ENCODE measurements around the gene NHSL2.
A peak's percentile ranks its signal among the peaks of the same experiment; 100 is the strongest.
"Not testable (repeated sequence)": the region's sequence is repeated elsewhere in the genome, so short reads cannot be mapped to it uniquely, and the experiment has no call there.

The NHSL2 gene

DNA sequence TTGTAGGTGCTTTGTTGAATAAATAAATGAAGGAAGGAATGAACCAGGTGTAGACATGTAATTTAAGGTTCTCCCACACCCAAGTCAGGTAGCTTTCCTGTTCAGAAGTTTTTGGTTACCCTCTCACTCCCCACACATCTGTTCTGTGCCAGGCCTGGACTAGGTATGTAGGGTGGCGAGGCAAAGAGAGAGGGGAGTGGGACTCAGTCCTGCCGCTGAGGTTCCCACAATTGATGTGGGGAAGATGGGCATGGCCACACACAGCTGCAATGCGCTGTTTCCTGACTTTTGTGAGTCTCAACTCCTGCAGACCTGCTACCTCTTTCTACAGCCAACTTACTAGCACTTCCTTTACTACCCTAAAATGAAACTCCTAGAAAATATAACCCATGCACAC, 132.2 kb downstream of the NHSL2 start:
- DNase-seq (ENCODE audit: low read depth): no peak

DNA sequence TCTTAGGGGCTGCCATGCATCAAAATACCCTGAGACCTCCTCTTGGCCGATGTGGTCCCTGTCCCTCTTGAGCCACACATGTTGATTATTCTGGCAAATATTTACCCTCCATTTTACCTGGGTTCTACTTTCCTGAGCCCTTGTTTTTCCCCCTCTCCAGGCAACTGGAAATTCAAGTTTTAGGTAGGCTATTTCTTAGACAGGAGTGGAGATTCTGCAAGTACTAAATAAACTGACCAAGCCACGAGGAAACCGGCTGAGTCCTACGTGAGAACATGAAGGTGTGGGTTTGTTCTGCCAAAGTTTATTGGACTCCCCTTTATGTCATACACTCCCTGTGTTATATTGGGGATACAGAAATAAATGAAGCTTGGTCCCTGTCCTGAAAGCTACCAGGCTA, 133.0 kb downstream of the NHSL2 start:
- no peak for DNase-seq (ENCODE audit: low read depth)

DNA sequence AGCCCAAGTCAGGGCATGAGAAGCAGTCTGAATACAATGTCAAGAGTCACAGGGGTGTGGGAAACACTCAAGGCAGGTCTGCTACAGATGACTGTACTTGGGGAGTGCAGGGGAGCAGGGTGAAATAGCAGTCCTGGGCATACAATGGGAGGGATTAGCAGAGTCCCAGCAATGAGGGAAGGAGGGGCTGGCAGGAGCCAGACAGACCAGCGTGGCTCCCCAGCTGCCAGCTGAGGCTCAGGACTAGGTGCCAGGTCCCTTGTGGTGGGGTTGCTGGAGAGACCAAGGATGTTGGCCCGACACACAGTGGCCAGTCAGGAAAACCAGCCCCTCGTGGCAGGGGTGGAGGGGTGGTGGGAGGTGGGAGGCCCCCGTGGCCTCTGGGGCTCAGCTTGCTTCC, 134.5 kb downstream of the NHSL2 start:
- no peak for DNase-seq (ENCODE audit: low read depth)

DNA sequence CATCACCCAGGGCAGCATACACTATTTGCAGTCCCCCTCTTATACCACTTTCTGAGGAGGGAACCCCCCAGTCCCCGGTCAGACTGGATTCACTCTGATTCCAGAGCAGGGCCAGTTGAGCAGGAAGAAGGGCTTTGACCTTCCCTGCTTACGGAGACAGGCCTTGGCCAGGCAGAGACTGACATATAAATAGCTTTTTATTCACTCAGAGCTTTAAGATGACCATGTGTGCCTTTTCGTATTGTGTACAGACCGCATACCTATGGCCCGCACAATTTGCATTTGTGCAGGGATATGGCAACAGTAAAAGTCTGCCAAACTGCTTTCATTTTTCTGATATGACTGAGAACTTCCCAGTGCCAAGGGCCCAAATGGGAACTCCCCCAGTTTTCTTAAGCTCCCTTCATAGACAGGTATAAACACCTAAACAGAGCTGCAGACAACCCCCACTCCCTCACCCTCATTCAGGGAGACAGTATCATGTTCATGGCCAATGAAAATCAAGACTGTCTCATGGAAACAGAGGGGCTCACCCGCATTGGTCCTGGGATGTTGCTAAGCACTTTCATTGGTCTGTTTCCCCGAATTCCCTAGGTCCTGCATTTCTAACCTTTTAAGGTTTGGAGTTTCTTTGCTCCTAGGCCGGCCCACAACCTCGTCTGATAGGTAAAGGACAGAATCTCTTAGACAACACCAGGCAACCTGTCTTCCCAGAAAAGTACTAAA, 135.1 kb downstream of the NHSL2 start:
- no peak for DNase-seq (ENCODE audit: low read depth)

DNA sequence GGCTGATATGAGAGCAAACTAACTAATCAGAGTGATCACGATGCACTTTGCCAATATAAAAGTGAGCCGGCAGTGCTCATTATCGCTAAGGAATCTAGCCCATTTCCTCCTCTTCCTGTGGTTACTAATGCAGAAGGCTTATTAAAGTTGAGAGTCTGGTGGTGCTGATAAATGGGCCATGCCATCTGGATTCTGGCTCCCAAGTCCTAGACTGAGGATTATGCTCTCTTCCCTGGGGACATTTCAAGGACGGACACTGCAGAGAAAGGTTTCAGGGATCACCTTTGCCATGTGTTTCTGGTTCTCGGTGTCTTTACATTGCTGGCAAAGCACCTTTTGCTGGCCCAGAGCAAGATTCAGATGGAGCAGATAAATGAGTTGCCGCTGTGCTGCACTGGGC, 135.8 kb downstream of the NHSL2 start:
- DNase-seq (ENCODE audit: low read depth): no peak

DNA sequence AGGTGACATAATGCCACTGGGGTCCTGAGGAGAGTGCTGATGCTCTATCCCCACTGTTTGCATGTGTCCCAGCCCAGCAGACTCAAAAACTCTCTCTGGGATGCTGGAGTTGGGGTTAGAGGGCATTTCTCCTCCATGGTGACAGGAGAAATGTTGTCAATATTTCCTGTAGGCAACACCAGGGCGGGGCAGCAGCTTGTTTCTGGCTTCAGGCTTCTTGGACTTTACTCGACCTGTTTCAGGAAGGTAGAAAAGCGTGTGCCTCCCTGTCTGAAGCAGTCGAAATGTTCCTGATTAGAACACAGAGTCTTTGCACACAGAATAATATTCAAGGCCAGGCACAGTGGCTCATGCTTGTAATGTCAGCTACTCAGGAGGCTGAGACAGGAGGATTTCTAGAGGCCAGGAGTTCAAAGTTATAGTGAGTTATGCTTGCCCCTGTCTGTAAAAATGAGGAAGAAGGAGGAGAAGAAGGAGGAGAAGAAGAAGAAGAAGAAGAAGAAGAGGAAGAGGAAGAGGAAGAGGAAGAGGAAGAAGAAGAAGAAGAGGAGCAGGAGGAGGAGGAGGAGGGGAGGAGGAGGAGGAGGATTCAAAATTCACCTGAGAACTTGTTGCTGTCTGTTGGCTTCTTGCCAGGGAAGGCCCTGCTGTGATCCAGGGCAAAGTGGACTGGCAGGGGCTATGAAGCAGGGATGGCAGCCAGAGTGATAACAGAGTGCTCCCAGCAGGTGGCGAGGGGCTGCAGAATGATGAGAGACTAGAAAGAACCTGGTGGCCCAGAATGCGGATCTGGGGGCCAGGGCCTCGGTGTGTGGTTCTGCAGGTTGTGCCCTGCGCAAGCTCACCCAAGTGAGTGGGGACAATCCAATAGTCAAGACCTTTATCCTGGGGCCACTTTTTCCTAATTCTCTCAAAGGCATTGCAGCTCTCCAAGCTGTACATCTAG, 138.1 kb downstream of the NHSL2 start:
- no peak for DNase-seq (ENCODE audit: low read depth)

DNA sequence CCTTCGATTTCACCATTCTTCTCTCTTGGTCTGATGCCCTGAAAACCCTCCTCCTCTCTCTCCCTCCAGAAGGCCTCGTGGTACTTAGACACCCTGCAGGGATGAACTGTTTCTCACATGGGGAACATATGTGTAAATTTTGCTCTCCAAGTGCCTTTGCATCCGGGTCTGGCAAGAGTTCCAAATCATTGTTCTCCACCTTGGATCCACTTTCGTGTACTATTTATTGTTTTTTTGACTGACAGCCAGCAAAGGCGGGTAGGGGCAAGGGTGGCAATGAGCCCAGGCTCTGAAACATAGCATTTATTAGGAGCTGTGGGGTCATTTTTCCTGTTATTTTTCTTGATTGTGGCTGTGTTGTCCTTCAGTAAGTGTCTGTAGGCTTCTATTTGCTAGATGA, 139.4 kb downstream of the NHSL2 start:
- DNase-seq (ENCODE audit: low read depth): peak; percentile 18

DNA sequence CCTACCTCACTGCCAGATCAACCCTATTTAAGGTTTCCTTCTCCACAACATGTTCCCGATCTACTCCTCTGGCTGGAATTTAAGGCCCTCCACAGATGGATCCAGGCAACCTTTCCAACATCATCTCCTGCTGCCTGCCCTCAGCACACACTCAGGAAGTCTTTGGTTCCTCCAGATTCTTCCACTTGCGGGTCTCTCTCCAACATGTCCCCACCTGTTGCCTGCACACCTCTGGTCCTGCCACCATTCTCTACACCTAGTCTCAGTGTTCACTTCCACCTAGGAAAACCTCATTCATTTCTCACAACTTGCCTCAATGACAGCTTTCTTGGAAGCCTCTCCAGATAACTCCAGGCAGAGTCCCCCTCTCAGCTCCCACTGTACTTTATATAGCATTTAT, 140.9 kb downstream of the NHSL2 start:
- no peak for DNase-seq (ENCODE audit: low read depth)

DNA sequence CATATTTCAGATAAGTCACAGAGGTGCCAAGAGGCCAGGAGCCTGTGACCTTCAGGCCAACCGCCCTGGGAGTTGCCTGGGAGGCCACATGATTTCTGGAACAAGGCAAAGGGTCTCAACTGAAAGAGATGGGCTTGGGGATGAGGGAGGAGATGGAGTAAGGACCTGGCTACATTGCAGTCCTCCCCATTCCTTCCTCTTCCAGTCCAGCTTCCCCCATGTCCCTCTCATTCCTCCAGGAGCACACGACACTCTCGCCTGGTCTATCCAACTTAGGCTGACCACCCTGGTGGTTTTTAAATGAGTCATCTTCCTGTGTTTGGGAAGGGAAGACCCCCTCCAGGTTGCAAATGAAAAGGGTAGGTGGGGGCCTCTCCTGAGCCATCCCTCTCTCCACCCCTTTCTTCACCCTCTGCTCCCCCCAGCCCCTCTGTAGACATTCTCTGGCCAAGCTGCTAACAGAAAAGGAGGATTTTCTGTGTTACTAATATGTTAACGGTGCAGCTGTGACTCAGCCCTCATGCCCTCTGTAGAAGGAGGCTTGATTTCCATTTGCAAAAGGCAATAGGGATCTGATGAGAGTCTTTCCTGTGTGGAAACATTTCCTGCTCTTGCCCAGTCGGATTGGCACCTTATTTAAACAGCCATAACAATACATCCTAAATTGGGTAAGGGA, 141.9 kb downstream of the NHSL2 start:
- DNase-seq (ENCODE audit: low read depth): no peak

DNA sequence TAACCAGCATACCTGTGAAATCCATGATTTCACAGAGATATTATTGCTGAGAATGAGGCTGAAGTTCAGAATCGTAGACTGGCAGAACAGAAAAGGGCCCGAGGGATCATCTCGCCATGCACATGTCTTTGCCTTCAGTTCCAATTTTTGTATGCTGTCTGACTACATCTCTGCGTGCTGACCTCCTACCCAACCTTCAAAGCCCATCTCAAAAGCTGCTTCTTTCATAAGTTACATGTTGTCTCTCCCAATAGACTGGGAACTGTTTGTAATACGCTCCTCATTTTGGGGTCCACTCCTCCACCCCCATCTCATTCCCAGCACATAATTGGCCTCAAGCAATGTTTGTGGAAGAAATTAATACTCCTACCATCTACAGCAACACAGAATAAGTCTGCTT, 142.9 kb downstream of the NHSL2 start:
- DNase-seq (ENCODE audit: low read depth): no peak

DNA sequence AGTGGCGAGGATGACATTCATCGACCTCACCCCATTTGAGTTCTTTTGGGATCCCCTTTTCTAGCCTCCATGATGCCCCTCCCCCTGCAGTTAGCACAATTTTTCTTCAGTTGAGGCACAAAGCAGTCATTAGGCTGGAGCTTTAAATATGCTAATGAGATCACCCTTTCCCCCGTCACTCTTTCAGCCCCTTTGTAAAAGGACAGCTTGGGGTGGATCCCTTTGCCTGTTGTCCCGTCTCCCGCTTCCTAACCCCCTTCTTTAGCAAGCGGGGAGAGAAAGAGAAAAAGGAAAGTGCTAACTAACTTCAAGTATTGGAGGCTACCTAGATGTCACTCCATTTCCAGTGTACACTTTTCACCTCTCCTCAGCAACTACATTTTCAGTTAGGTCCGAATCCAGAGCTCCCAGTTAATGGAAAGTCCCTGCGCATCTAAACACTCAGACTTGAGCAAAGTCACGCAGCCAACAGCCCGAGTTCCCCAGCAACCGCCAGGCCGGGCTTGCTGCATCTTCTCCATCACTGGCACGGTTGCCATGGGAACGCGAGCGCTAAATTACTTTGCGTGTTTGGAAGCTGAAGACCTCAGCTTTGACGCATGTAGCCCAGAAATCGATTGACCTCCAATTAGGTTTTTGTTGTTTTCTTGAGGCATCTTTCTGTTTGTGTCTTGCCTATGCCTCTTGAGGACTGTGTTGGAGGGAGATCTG, 144.3 kb downstream of the NHSL2 start:
- DNase-seq (ENCODE audit: low read depth): no peak

DNA sequence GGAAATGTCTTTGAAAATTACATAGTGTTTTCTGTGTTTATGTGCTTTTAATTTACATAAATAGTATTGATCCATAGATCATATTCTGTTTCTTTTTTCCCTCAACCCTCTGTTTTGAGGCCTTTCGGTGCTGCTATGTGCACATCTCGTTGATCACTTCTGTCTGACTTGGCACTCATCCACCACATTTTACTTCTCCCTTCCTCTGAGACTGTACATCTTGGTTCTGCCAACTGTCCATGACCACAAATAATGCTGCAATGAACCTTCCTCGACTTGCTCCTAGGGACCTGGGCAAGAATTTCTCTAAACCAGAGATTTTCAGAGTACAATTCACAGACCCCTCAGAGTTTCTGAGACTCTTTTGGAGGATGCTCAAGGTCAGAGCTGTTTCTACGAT, 146.7 kb downstream of the NHSL2 start:
- no peak for DNase-seq (ENCODE audit: low read depth)

DNA sequence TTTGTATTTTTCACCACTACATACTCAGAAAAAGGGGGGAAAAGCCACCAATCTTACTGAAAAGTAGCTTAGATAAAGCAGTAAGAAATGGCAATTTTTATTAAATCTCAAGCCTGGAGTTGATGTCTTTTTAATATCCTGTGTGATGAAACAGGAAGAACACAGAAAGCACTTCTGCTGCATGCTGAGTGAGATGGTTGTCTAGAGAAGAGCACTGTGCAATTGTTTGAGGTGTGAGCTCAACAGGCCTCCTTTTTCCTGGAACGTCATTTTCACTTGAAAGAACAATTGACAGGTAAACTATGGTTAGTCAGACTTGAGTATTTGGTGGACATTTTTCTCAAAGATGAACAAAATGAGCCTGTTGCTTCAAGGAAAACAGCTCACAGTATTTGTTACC, 147.2 kb downstream of the NHSL2 start:
- DNase-seq (ENCODE audit: low read depth): no peak

DNA sequence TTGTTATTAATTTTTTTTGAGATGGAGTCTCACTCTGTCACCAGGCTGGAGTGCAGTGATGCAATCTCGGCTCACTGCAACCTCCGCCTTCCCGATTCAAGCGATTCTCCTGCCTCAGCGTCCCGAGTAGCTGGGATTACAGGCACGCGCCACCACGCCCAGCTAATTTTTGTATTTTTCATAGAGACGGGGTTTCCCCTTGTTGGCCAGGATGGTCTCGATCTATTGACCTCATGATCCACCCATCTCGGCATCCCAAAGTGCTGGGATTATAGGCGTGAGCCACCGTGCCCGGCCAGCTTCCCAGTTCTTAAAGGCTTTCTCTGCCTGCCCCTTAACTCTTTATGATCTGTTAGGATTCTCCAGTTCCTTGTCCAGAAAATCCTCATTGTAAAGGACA, 147.7 kb downstream of the NHSL2 start:
- not testable (repeated sequence) for DNase-seq (ENCODE audit: low read depth)

DNA sequence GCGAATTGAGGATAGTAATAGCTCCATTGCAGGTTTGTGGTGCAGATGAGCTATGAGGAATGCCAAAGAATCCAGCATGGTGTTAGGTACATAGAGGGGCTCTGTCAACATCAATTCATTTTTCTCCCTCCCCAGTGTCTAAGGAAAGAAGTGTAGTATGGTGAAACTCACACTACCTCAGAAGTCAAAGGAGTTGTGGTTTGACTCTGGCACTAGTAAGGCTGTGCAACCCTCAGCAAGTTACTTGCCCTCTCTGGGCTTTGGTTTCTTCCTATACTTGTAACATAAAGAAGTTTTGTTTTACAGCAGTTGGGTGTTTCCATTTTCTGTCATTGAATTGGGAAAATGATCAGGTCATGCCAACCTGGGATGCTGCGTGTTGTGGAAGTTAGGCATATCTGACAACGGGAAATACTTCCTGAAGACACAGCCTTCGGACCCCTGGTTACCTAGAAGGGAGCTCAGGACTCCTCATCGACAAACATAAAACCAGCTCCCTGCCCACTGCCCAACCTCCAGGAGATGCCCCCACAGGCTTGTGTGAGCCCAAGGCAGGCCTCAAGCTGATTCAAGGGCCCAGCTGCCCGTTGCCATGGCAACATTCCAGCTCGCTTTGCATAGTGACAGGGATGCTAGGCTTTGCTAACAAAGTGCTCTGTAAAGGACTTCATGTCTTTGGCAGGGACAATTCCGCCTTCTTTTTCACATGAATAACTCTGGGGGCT, 149.7 kb downstream of the NHSL2 start:
- no peak for DNase-seq (ENCODE audit: low read depth)

DNA sequence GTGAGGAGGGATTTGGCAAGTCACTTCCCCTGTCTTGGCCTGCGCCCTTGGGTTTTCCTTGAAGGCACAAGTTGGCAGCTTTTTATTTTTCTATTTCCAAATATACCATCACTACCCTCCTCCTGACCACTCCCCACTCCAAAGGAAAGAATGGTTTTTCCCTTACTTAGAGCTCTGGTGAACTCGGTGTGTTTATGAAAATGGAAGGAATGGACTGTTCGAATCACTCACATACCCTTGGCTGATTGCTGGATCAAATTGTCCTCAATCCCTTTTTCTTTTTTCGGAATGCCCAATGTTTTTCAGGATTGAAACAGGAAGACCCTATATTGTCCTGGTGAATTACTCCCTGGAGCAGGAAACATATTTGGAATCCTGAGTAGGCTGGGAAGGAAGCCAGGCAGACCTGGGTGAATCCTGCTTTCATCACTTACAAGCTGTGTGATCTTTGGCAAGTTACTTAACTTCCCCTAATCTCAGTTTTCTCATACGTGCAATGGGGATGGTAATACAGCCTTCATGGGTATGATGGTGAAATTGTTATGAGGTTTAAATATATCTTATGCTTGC, 150.4 kb downstream of the NHSL2 start:
- DNase-seq (ENCODE audit: low read depth): no peak

DNA sequence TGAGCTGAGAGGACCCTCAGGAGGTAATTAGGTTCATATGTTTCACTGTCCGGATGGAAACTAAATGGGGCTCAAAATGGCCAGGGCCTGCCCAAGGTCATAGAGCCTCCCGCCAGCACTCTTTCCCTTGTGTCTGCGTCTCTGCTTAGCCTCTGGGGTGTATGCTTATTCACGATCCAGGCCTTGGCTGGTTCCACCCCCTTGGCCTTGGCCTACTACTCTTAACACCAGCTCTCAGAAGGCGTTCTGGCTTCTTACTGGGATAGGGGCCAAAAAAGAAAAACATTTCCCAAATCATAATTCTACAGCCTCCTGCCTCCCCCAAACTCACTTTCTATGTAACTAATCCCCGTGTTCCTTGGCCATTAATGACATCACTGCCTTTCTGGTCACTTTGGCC, 152.3 kb downstream of the NHSL2 start:
- DNase-seq (ENCODE audit: low read depth): no peak

DNA sequence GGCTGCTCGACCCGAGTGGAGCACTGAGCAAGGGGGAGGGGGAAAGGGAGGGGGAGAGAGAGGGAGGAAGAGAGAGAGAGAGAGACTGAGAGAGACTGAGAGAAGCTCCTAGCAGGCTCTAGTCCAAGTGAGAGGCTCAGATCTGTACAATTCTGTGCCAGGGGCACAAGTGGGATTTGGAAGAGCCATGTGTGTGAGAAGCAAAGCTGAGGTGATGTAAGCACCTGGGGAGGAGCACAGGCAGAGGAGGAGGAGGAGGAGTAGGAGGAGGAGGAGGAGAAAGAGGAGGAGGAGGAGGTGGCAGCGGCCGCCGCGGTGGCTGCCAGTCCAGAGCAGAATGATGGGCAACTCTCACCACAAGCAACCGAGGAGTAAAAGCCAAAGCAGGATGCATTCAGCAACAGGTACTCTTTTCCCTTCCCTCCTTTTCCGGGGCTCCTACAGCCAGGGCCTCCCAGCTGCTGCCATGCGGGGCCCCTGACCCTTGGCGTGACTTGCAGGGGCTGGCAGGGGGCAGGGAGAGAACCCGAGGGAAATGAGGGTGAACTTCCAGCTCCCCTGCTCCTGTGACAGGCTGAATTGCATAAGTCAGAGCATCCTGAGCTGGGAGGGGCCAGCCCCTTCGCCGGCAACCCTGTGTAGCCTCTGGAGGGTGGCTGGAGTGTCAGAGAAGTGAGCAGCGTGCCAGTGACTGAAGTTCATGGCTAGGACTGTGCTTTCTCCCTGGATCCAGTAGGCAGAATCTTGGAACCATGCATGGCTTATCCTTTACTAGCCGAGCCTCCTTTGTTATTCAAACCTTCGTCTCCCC, 158.9 kb downstream of the NHSL2 start:
- DNase-seq (ENCODE audit: low read depth): no peak

DNA sequence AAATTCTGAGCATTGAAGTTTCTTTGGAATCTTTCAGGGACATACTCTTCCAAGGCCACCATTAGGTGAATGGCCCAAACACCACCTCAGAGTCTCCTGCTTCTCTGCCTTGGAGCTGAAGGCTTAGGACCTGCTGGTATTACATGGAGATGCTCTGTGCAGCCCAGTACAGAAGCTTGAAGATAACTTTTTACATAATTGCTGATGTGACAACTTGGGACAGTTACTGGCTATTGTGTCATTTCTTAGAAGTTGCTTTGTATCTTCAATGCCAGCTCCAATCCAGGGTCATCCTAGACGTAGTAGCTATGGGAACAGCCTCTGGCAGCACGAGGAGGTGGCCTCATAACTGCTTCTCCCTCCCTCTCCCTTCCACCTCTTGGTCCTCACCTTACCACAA, 160.6 kb downstream of the NHSL2 start:
- no peak for DNase-seq (ENCODE audit: low read depth)

DNA sequence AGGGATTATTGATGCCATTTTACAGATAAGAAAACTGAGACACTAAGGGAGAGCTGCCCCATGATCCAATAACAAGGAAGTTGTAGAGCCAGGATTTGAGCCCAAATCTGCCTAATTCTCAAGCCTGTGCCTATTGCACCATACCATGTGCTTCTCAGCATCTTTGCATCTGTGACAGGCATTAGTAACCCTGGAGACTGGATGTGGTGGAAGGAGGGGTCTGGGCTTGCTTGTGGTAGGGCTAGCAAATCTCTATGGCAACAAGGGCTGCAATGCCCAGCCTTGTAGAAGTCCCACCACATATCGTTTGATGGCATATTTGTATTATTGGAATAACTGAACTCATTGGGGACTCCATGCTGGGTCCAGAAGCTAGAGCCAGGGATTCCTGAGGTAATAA, 163.0 kb downstream of the NHSL2 start:
- no peak for DNase-seq (ENCODE audit: low read depth)
